Vagina (tissue), 2 donors: ENCODE measurements around the gene ASS1. TPM values are rescaled to one million over a fixed set of nuclear protein-coding genes. Genes with fewer than 3 reads are reported as not detected.

Experiments used
- DNase-seq, 2 donors: peaks; one replicate each; pipeline ENCODE4 v3.0.0-alpha.2; 2017; ENCODE audit errors: extremely low spot score in 2 of 2
- H3K27ac ChIP-seq: fragments of 200-600 bp; sonication (generic); one replicate; pipeline ENCODE4 v1.5.1; 2019
- H3K27me3 ChIP-seq: fragments of 200-600 bp; sonication (generic); one replicate; pipeline ENCODE4 v1.5.1; 2019
- H3K36me3 ChIP-seq, 2 donors: fragments of 200-600 bp; sonication (generic); one replicate each; pipeline ENCODE4 v1.5.1; 2017 to 2019
- H3K4me1 ChIP-seq: fragments of 200-600 bp; sonication (generic); one replicate; pipeline ENCODE4 v1.5.1; 2019
- H3K4me3 ChIP-seq, 2 donors: fragments of 200-600 bp; sonication (generic); 1 replicate in 1 of 2; 2 replicates in 1 of 2; pipeline ENCODE4 v1.5.1; 2016 to 2019
- H3K9me3 ChIP-seq: fragments of 200-600 bp; sonication (generic); one replicate; pipeline ENCODE4 v1.5.1; 2019
- POLR2A ChIP-seq, 2 donors: fragments of 450-650 bp; IDR thresholded peaks; one replicate each; pipeline ENCODE4 v1.6.1; 2017; ENCODE audit warnings: antibody characterized with exemption in 2 of 2, mild to moderate bottlenecking in 2 of 2, moderate library complexity in 2 of 2
- POLR2AphosphoS5 ChIP-seq, 2 donors: sonication (generic); formaldehyde crosslinking; IDR thresholded peaks; one replicate each; pipeline ENCODE4 v1.9.0; 2017; ENCODE audit warnings: antibody characterized with exemption in 2 of 2, mild to moderate bottlenecking in 2 of 2, low read depth in 1 of 2; ENCODE audit not compliant: insufficient read depth in 1 of 2
- intact Hi-C: fragments of 100-400 bp; cut with DNase I; formaldehyde crosslinking; loops from one replicate; pipeline ENCODE4 v1.15.1; 2023
- total RNA-seq: library from RNA; depleted of rRNA; stranded (reverse); fragments of >200 nt; gene quantifications from one replicate; pipeline ENCODE4 v1.2.3, GENCODE V29; 2016
- TF ChIP-seq, protein P1 (sequence below), 3 experiments: fragments of 450-650 bp in 2 of 3; fragments of 200-600 bp in 1 of 3; sonication (generic) in 1 of 3; IDR thresholded peaks; one replicate each; pipeline ENCODE4 v1.5.1; 2017 to 2019; ENCODE audit warnings: antibody characterized with exemption in 3 of 3, mild to moderate bottlenecking in 2 of 3, moderate library complexity in 2 of 3

ASS1 gene
- total RNA-seq, 1 donor from 2014 or later: 84.0 TPM

DNA sequence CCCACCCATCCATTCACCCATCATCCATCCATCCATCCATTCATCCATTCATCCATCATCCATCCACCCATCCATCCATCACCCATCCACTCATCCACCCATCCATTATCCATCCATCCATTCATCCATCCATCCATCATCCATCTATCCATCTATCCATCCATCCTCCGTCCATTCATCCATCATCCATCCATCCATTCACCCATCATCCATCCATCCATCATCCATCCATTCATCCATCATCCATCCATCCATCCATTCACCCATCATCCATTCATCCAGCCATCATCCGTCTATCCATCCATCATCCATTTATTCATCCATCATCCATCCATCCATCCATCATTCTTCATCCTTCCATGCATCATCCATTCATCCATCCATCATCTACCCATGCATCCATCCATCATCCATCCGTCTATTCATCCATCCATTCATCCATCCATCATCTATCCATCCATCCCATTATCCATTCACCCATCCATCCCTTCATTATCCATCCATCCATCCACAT, 10.1 kb downstream of the ASS1 start:
- TF ChIP-seq POLR2AphosphoS5 (IDR thresholded peaks at IDR 0.05; ENCODE audit: insufficient read depth in 1 of 2, low read depth in 1 of 2) (no peak), POLR2A (IDR thresholded peaks at IDR 0.05) (no peak)
- TF ChIP-seq, protein P1, sequence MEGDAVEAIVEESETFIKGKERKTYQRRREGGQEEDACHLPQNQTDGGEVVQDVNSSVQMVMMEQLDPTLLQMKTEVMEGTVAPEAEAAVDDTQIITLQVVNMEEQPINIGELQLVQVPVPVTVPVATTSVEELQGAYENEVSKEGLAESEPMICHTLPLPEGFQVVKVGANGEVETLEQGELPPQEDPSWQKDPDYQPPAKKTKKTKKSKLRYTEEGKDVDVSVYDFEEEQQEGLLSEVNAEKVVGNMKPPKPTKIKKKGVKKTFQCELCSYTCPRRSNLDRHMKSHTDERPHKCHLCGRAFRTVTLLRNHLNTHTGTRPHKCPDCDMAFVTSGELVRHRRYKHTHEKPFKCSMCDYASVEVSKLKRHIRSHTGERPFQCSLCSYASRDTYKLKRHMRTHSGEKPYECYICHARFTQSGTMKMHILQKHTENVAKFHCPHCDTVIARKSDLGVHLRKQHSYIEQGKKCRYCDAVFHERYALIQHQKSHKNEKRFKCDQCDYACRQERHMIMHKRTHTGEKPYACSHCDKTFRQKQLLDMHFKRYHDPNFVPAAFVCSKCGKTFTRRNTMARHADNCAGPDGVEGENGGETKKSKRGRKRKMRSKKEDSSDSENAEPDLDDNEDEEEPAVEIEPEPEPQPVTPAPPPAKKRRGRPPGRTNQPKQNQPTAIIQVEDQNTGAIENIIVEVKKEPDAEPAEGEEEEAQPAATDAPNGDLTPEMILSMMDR (IDR thresholded peaks at IDR 0.05): no peak
- Histone ChIP-seq H3K36me3 (no peaks in the 10 kb centered on the region), H3K4me3 (no peak overlapping the region), H3K9me3 (no peaks in the 10 kb centered on the region), H3K4me1 (peaks cover 29% of the 10 kb centered on the region), H3K27ac (no peak overlapping the region), H3K27me3 (no peaks in the 10 kb centered on the region)
- DNase-seq: no peak
- intact Hi-C loops: no loop called here

DNA sequence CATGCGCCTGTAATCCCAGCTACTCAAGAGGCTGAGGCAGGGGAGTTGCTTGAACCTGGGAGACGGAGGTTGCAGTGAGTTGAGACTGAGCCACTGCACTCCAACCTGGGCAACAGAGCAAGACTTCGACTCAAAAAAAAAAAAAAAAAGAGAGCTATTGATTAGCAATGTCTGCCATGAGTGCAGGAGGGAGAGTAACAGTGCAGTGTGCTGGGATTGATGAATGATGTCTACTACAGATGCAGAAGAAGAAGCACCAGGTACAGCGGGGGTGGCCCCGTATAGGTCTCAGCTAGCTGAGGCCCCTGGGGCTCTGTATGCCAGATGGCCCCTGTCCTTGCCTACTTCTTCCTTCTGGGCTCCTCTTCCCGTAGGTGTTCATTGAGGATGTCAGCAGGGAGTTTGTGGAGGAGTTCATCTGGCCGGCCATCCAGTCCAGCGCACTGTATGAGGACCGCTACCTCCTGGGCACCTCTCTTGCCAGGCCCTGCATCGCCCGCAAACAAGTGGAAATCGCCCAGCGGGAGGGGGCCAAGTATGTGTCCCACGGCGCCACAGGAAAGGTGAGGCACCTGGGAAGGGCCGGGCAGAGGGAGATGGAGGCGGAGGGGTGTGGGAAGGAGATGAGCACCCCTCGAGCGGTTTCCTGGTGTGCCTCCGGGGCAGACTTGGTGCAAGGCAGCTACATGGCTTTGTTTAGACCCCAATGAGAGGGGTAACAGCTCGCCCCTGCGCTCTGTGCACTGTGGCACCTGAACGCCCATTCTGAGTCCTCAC, 13.5 kb downstream of the ASS1 start:
- intact Hi-C loops: no loop called here
- H3K9me3 ChIP-seq: no peaks in the 10 kb centered on the region
- peaks cover 10% of the 10 kb centered on the region for H3K4me1 ChIP-seq
- no peaks in the 10 kb centered on the region for H3K27me3 ChIP-seq
- no peak overlapping the region for H3K27ac ChIP-seq
- TF ChIP-seq POLR2A (IDR thresholded peaks at IDR 0.05) (no peak), POLR2AphosphoS5 (IDR thresholded peaks at IDR 0.05; ENCODE audit: insufficient read depth in 1 of 2, low read depth in 1 of 2) (no peak)
- TF ChIP-seq, protein P1 (IDR thresholded peaks at IDR 0.05): no peak
- DNase-seq: no peak
- H3K4me3 ChIP-seq: no peak overlapping the region
- no peaks in the 10 kb centered on the region for H3K36me3 ChIP-seq

- no peak overlapping the region for H3K27ac ChIP-seq
- intact Hi-C loops: no loop called here
- no peak overlapping the region for H3K4me3 ChIP-seq
- peaks cover 5% of the 10 kb centered on the region for H3K4me1 ChIP-seq
- H3K27me3 ChIP-seq: no peaks in the 10 kb centered on the region
- no peak for TF ChIP-seq POLR2A (IDR thresholded peaks at IDR 0.05)
- TF ChIP-seq, protein P1 (IDR thresholded peaks at IDR 0.05): no peak
- no peak for TF ChIP-seq POLR2AphosphoS5 (IDR thresholded peaks at IDR 0.05; ENCODE audit: insufficient read depth in 1 of 2, low read depth in 1 of 2)
- no peaks in the 10 kb centered on the region for H3K9me3 ChIP-seq
- no peak for DNase-seq
- H3K36me3 ChIP-seq: peaks cover 0 to 3% of the 10 kb centered on the region in 2 donors
These were observed 14.0 kb downstream of the ASS1 start for GRCh38 chr9:130458804-130459067.

GRCh38 chr9:130459151-130459550, 14.4 kb downstream of the ASS1 start:
- DNase-seq: no peak
- H3K27me3 ChIP-seq: no peaks in the 10 kb centered on the region
- intact Hi-C loops: no loop called here
- H3K9me3 ChIP-seq: no peaks in the 10 kb centered on the region
- peaks cover under 1% of the 10 kb centered on the region for H3K4me1 ChIP-seq
- no peak overlapping the region for H3K27ac ChIP-seq
- no peak overlapping the region for H3K4me3 ChIP-seq
- peaks cover 0 to 3% of the 10 kb centered on the region in 2 donors for H3K36me3 ChIP-seq
- TF ChIP-seq POLR2AphosphoS5 (IDR thresholded peaks at IDR 0.05; ENCODE audit: insufficient read depth in 1 of 2, low read depth in 1 of 2) (no peak), POLR2A (IDR thresholded peaks at IDR 0.05) (no peak)
- TF ChIP-seq, protein P1 (IDR thresholded peaks at IDR 0.05): no peak
